NAMALWA (cell line): ENCODE results near the gene ESPN.
A peak's percentile ranks its signal among the peaks of the same experiment; 100 is the strongest.
"Not testable (repeated sequence)": the region's sequence is repeated elsewhere in the genome, so short reads cannot be mapped to it uniquely, and the experiment has no call there.

Experiments used
- DNase-seq: peaks from one replicate; pipeline ENCODE4 v3.0.0-alpha.2; 2015; ENCODE audit warnings: low spot score

ESPN gene

GRCh38 chr1:6485168-6486101 is 60.9 kb downstream of the ESPN start:
- no peak for DNase-seq

GRCh38 chr1:6486433-6487011 is 61.9 kb downstream of the ESPN start:
- peak; percentile 94 for DNase-seq

GRCh38 chr1:6487804-6488484 is 63.4 kb downstream of the ESPN start:
- no peak for DNase-seq

- DNase-seq, result no peak
Observed at GRCh38 chr1:6488602-6489382, 64.2 kb downstream of the ESPN start.

- no peak for DNase-seq
Observed at GRCh38 chr1:6489383-6489765, 64.8 kb downstream of the ESPN start.

- DNase-seq, result peak; percentile 91
Observed at GRCh38 chr1:6489799-6490180, 65.2 kb downstream of the ESPN start.

GRCh38 chr1:6490181-6491080 is 65.9 kb downstream of the ESPN start:
- peak; percentile 86 for DNase-seq

GRCh38 chr1:6491081-6491449 is 66.5 kb downstream of the ESPN start:
- no peak for DNase-seq

GRCh38 chr1:6491480-6491962 is 66.9 kb downstream of the ESPN start, which contains the start of gene PLEKHG5:
Gene PLEKHG5, minus strand, starts transcription at chr1:6491667. Its CDS starts 14,096 bp downstream, at chr1:6477571.
- DNase-seq, result no peak

- DNase-seq, result no peak
Observed at GRCh38 chr1:6491966-6492365, 67.4 kb downstream of the ESPN start.

- DNase-seq, result not testable (repeated sequence)
Observed at GRCh38 chr1:6493834-6494223, 69.3 kb downstream of the ESPN start.

GRCh38 chr1:6494627-6495026 is 70.1 kb downstream of the ESPN start:
- DNase-seq, result no peak

GRCh38 chr1:6495041-6495441 is 70.5 kb downstream of the ESPN start:
- no peak for DNase-seq

- no peak for DNase-seq
Observed at GRCh38 chr1:6495540-6496364, 71.2 kb downstream of the ESPN start.

GRCh38 chr1:6496365-6496721 is 71.8 kb downstream of the ESPN start:
- DNase-seq, result no peak

- no peak for DNase-seq
Observed at GRCh38 chr1:6496890-6497214, 72.3 kb downstream of the ESPN start.

- peak; percentile 61 for DNase-seq
Observed at GRCh38 chr1:6497215-6497866, 72.8 kb downstream of the ESPN start.

GRCh38 chr1:6497867-6498575 is 73.4 kb downstream of the ESPN start:
- DNase-seq, result no peak

GRCh38 chr1:6498576-6499111 is 74.1 kb downstream of the ESPN start:
- no peak for DNase-seq
